Muscle of arm (tissue), 12 donors: ENCODE results near the gene SLC35A4. TPM values are rescaled to one million over a fixed set of nuclear protein-coding genes. Genes with fewer than 3 reads are reported as not detected.

Experiments
- polyA plus RNA-seq, 12 donors: library from polyadenylated mRNA; unstranded; fragments of 120-200 nt; gene quantifications; one replicate each; pipeline ENCODE4 v1.2.1, GENCODE V29; 2013; ENCODE audit not compliant: insufficient read length in 12 of 12

Gene SLC35A4
- polyA plus RNA-seq, 12 donors: 35.4 to 65.9 (median 56.3) TPM; not detected in 1

Other genes with a start within 250 kb of the SLC35A4 start
- 10 to 100 TPM in 10 of 12 donors, 1 to 10 TPM in 1, not detected in 1; 4.4 to 31.7 (median 14.3) TPM for gene HBEGF, start 218.2 kb upstream of the SLC35A4 start, polyA plus RNA-seq
- gene SLC4A9, start 204.6 kb upstream of the SLC35A4 start, polyA plus RNA-seq: under 1 TPM in 5 of 12 donors, not detected in 7; 0.10 to 0.49 (median 0.12) TPM
- 10 to 100 TPM in 11 of 12 donors, not detected in 1; 54.8 to 98.4 (median 69.7) TPM for gene ANKHD1, start 163.0 kb upstream of the SLC35A4 start, polyA plus RNA-seq
- 10 to 100 TPM in 3 of 12 donors, 1 to 10 TPM in 7, not detected in 2; 5.0 to 11.0 (median 8.6) TPM for gene EIF4EBP3, start 17.2 kb upstream of the SLC35A4 start, polyA plus RNA-seq
- 10 to 100 TPM in 11 of 12 donors, not detected in 1; 16.2 to 25.3 (median 21.7) TPM for gene SRA1, start 7.4 kb upstream of the SLC35A4 start, polyA plus RNA-seq
- gene APBB3, start 230 bp upstream of the SLC35A4 start, polyA plus RNA-seq: 10 to 100 TPM in 11 of 12 donors, not detected in 1; 14.8 to 40.5 (median 22.9) TPM
- gene CD14, start 68.3 kb downstream of the SLC35A4 start, polyA plus RNA-seq: 10 to 100 TPM in 11 of 12 donors, not detected in 1; 14.9 to 25.8 (median 17.4) TPM
- 10 to 100 TPM in 4 of 12 donors, 1 to 10 TPM in 7, not detected in 1; 6.0 to 21.9 (median 8.0) TPM for gene TMCO6, start 74.6 kb downstream of the SLC35A4 start, polyA plus RNA-seq
- 10 to 100 TPM in 11 of 12 donors, not detected in 1; 28.6 to 63.2 (median 52.0) TPM for gene NDUFA2, start 82.8 kb downstream of the SLC35A4 start, polyA plus RNA-seq
- 100 to 1,000 TPM in 4 of 12 donors, 10 to 100 TPM in 7, not detected in 1; 83.7 to 175 (median 93.7) TPM for gene IK, start 83.0 kb downstream of the SLC35A4 start, polyA plus RNA-seq
- 10 to 100 TPM in 11 of 12 donors, not detected in 1; 11.1 to 17.2 (median 13.0) TPM for gene WDR55, start 100.1 kb downstream of the SLC35A4 start, polyA plus RNA-seq
- under 1 TPM in 4 of 12 donors, not detected in 8; 0.09 to 0.27 (median 0.22) TPM for gene DND1, start 108.7 kb downstream of the SLC35A4 start, polyA plus RNA-seq
- gene HARS1, start 126.5 kb downstream of the SLC35A4 start, polyA plus RNA-seq: 10 to 100 TPM in 11 of 12 donors, not detected in 1; 28.7 to 58.3 (median 48.2) TPM
- 10 to 100 TPM in 11 of 12 donors, not detected in 1; 23.0 to 36.9 (median 26.0) TPM for gene HARS2, start 126.6 kb downstream of the SLC35A4 start, polyA plus RNA-seq
- 100 to 1,000 TPM in 1 of 12 donors, 10 to 100 TPM in 10, not detected in 1; 74.3 to 102 (median 83.6) TPM for gene ZMAT2, start 135.6 kb downstream of the SLC35A4 start, polyA plus RNA-seq
- under 1 TPM in 4 of 12 donors, not detected in 8; 0.04 to 0.12 (median 0.07) TPM for gene PCDHA1, start 221.3 kb downstream of the SLC35A4 start, polyA plus RNA-seq
- under 1 TPM in 7 of 12 donors, not detected in 5; 0.04 to 0.16 (median 0.10) TPM for gene PCDHA2, start 230.0 kb downstream of the SLC35A4 start, polyA plus RNA-seq
- under 1 TPM in 10 of 12 donors, not detected in 2; 0.09 to 0.48 (median 0.18) TPM for gene PCDHA3, start 236.2 kb downstream of the SLC35A4 start, polyA plus RNA-seq
- gene PCDHA4, start 242.2 kb downstream of the SLC35A4 start, polyA plus RNA-seq: under 1 TPM in 10 of 12 donors, not detected in 2; 0.16 to 0.39 (median 0.31) TPM